Prostate gland (tissue), 2 donors: ENCODE data around the gene HNF1A.

Experiments used
- POLR2AphosphoS5 ChIP-seq: sonication (generic); formaldehyde crosslinking; IDR thresholded peaks from one replicate; pipeline ENCODE4 v1.6.1; 2017; ENCODE audit warnings: antibody characterized with exemption
- TF ChIP-seq, protein P1 (sequence below), 4 experiments: fragments of 200-600 bp in 2 of 4; fragments of 450-650 bp in 2 of 4; sonication (generic) in 2 of 4; IDR thresholded peaks; 1 replicate in 3 of 4; 2 replicates in 1 of 4; pipeline ENCODE4 v1.5.1; 2016 to 2019; ENCODE audit warnings: antibody characterized with exemption in 4 of 4, mild to moderate bottlenecking in 2 of 4, moderate library complexity in 2 of 4

DNA sequence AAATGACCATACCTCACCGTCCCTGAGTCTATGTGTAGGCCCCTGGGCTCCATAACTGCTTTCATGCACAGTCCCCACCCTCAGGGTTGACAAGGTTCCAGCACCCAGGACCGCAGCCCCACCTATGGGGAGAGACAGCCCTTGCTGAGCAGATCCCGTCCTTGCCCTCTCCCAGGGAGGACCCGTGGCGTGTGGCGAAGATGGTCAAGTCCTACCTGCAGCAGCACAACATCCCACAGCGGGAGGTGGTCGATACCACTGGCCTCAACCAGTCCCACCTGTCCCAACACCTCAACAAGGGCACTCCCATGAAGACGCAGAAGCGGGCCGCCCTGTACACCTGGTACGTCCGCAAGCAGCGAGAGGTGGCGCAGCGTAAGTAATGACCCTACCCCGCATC, 10.3 kb downstream of the HNF1A start:
- no peak for TF ChIP-seq POLR2AphosphoS5
- TF ChIP-seq, protein P1, sequence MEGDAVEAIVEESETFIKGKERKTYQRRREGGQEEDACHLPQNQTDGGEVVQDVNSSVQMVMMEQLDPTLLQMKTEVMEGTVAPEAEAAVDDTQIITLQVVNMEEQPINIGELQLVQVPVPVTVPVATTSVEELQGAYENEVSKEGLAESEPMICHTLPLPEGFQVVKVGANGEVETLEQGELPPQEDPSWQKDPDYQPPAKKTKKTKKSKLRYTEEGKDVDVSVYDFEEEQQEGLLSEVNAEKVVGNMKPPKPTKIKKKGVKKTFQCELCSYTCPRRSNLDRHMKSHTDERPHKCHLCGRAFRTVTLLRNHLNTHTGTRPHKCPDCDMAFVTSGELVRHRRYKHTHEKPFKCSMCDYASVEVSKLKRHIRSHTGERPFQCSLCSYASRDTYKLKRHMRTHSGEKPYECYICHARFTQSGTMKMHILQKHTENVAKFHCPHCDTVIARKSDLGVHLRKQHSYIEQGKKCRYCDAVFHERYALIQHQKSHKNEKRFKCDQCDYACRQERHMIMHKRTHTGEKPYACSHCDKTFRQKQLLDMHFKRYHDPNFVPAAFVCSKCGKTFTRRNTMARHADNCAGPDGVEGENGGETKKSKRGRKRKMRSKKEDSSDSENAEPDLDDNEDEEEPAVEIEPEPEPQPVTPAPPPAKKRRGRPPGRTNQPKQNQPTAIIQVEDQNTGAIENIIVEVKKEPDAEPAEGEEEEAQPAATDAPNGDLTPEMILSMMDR (IDR thresholded peaks at IDR 0.05) = no peak
